Stimulated activated CD4-positive, alpha-beta T cell treated with anti-CD3 and anti-CD28 coated beads, Interleukin-15, amount 100 ng/mL, for 24 hours (primary cell): Measurements from ENCODE around the gene OSTN.
"Not testable (repeated sequence)": the region's sequence is repeated elsewhere in the genome, so short reads cannot be mapped to it uniquely, and the experiment has no call there.

Experiments
- DNase-seq: peaks from one replicate; pipeline ENCODE4 v3.0.0-alpha.2; 2020

Gene OSTN

DNA sequence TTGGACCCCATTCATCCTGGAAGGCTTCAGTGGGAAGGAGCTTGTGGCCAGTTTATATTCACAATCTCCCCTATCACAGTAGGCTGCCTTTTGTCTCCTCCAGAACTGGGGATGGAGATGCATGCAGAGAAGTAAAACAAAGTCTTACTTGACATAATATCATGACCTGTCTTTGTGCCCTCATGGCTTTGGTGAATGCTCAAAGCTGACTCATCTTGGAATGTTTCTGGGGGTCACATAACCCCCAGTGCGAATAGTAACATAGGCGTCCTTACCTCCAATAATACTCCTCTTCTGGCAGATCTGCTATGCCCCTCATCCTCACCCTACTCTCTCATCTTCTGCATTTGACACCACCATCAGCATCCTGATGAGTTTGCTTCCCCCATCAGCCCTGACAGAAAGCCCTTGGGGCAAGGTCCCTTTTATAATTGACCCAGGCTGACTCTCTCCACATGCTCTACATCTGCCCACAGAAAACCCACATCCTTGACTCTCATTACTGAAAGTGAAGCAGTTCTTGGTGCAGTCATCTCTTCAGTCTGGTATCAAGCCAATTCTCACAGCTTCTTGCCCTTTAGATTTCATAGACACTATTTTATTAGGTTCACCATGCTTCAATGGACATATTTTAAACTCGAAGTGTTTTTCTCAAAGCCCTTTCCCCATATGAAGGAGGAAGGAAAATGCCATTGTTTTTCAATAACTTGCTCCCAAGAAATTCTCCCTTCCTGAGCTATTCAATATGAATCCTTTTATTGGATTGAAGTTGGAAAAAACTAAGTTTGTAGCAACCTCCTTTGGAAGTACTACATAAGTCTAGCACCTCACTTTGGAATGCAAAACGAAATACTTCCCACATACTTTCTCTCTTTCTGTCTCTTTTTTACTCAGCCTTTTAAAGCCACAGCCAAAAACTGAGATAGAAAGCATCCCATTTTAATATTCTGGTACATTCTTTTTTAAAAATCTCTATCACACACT lies 36.6 kb downstream of the OSTN start:
- DNase-seq: no peak

DNA sequence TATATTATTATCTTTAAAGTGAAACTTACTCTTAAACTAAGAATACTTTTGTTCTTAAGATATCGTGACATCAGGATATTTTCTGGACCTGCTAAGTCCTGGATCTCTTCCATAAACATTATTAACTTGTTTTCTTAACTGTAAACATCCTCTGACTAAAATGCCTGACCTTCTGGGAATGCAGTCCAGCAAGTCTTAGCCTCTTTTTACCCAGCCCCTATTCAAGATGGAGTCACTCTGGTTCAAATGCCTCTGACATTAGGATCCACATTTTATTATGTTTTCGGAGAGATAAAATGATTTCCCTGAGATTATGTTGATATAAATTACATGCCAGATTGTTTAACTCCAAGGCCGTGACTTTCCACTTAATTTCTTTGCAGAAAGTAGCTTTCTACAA lies 37.6 kb downstream of the OSTN start:
- DNase-seq: no peak

- DNase-seq: no peak
These were observed 38.2 kb downstream of the OSTN start for GRCh38 chr3:191237047-191237882.

GRCh38 chr3:191238321-191238817 lies 39.3 kb downstream of the OSTN start:
- no peak for DNase-seq

DNA sequence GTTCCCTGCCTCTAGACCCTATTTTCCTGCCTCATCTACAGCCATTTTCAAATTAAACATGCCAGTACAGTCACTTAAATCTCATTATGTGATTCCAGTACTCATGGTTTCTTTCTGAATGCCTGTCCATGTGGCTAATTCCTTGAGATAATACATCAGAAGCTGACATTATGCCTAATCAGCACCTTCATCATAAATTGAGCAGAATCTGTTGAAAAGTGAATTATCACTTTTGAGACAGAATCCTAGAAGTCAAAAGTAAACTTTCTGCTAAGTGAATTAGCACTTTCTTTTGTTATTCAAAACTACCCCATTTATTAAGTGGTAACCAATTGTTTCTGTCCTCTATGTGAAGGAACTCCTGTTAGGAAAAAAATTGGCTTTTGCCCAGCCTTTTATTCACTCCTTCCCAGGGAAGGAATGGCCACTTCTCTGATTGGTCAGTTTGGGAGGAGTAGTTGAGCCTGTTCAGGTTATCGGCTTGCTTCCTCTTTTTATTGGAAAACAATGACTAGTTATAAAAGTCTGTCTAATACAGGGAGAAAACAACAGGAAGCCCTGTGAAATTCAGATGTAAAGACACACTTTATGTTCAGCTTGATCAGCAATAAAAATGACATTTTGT lies 40.5 kb downstream of the OSTN start:
- DNase-seq: no peak

DNA sequence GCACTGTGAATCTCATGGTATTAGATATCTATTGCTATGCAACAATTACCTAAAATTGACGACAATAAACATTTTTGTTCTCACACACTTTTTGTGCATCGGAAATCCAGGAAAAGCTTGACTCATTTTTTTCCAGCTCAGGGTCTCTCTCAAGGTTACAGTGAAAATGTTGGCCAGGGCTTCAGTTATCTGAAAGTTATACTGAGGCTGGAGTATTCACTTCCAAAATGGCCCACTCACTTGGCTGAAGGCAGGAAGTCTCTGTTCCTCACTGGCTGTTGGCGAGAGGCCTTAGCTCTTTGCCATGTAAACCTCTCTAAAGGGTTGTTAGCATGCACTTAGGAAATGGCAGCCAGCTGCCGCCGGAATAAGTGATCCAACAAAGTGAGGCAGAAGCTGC lies 41.4 kb downstream of the OSTN start:
- DNase-seq: no peak

GRCh38 chr3:191244242-191244867 lies 45.3 kb downstream of the OSTN start:
- no peak for DNase-seq

DNA sequence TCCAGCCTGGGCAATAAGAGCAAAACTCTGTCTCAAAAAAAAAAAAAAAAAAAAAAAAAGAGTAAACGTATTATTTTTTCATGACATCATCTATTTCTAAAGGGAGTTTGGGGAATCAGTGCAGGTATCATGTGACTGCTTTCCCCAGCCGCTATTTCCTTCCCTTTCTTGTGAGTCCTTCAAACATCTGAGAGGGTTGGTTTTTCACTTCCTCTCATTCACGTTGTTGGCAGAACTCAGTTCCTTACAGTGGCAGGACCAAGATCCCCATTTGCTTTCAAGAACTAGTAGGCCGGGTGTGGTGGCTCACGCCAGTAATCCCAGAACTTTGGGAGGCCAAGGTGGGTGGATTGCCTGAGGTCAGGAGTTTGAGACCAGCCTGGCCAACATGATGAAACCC lies 47.0 kb downstream of the OSTN start:
- DNase-seq: not testable (repeated sequence)

- no peak for DNase-seq
These were observed 47.6 kb downstream of the OSTN start for GRCh38 chr3:191246630-191247029.

DNA sequence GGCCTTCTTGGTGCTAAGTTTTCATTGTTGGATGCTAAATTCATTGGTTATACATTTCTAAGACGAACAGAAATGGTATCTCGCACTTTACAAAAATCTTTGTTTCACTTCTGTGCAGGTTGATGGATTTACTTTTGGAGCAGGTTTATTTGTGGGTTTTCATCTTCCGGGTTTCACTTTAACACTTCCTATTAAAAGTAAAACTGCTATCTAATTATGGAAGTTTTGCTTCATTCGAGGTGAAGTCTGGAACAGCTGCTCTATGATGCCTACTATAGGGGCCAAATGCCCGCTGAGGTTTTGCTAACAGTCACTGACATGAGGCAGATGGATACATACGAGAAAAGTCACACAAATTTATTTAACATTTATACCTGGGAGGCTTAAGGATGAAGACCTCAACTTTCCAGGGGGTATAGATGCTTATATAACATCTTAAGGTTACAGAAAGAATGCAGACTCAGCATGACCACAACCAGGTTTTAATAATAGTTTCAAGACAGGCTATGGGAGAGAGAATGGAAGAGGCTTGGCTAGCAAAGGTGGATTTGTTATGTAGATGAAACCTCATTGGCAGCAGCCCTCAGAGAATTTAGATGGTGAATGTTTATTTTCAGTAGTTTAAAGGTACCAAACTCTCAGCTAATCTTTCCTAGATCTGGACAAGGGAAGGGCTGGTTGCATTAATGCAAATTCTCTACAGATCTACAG lies 54.2 kb downstream of the OSTN start:
- no peak for DNase-seq

DNA sequence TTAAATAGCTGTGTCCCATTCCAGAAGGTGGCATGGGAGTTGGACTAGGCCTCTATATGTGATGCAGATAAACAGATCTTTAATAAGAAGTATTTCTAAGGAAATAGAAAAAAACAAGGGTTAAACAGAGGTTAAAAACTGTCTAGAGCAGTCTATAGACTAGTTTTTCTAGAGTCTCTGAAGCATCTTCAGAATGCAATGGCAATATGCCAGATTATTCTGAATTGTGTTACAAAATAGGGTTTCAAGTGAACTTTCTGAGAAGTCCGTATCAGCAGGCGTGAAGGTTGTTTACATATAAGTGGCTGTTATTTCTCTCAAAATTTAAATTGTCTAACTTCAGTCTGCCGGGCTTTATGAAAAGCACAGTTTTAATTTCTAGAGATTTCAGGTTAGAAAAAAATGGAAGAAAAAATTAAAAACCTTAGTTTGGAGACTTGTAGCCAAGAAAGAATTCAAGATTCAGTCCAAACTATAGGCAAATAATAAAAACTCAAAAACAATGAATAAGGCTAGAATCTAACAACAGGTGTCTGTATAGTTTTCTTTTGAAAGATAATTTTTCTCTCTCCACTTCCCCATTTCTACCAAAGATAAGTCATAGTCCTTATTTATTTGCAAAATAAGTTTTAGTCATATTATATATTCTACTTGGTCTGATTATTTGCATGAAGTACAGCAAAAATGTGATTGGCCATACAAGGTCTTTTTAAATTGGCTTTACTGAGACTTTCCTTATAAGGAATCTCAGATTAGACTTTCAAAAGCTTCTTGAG lies 55.2 kb downstream of the OSTN start:
- DNase-seq: no peak

DNA sequence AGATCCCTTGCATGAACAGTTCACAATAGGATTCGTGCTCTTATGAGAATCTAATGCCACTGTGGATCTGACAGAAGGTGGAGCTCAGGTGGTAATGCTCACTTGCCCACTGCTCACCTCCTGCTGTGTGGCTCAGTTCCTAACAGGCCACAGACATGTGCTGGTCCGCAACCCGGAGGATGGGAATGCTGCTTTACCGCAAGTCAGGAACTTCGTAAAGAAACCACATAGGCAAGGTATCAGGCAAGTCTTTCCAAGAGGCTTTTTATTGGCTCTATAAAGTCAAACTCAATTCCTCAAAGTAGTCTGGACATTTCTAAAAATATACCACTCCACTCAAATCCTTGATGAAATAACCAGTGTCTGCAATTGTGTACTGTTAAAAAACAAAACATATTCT lies 56.1 kb downstream of the OSTN start:
- no peak for DNase-seq

GRCh38 chr3:191256405-191256804 lies 57.4 kb downstream of the OSTN start:
- no peak for DNase-seq

DNA sequence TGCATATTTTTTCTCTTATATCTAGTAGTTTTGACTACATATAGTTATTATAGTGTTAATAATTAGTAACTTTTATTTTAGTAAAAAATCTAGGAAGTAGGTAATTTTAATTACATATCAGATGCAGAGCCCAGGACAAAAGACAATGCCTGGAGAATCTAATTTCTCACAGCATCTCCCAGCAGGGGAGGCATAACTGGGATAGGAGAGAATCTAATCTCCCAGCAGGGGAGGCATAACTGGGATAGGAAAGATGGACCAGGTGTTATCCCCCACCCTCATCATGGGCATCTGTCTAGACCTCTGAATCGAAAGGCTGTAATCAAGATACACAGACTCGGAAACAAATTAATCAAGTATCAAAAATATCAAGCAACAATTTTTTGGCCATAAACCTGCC lies 58.2 kb downstream of the OSTN start:
- no peak for DNase-seq

- DNase-seq: no peak
These were observed 60.4 kb downstream of the OSTN start for GRCh38 chr3:191259486-191259885.

- DNase-seq: no peak
These were observed 61.6 kb downstream of the OSTN start for GRCh38 chr3:191260431-191261303.

- no peak for DNase-seq
These were observed 62.2 kb downstream of the OSTN start for GRCh38 chr3:191261304-191261638.

- DNase-seq: no peak
These were observed 63.6 kb downstream of the OSTN start for GRCh38 chr3:191262650-191263049.

DNA sequence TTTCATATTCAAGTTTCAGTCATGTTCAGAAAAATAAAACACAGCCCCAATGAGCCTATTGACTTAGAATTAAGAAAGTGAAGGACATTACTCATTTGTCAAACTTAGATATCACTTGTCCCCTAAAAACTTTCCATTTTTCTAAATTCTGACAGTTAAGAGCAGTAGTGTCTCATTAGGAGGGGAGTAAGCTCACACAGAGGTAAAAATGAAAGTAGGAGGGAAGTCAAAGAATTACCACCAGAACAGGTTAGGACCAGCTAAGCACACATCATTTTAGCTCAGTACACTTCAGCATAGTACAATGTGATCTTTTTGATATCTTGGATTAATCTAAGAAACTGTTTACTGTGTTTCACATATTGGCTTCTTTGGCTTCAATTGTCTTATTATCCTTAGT lies 64.3 kb downstream of the OSTN start:
- no peak for DNase-seq

GRCh38 chr3:191263850-191264249 lies 64.8 kb downstream of the OSTN start:
- DNase-seq: no peak
